Breast epithelium (tissue), 3 donors: Measurements from ENCODE around the gene FAM200C.

ENCODE experiments used
- CTCF ChIP-seq, 3 donors: fragments of 450-650 bp; IDR thresholded peaks; one replicate each; pipeline ENCODE4 v1.5.1; 2016 to 2017; ENCODE audit warnings: antibody characterized with exemption in 3 of 3, mild to moderate bottlenecking in 3 of 3, moderate library complexity in 3 of 3
- POLR2AphosphoS5 ChIP-seq, 3 donors: sonication (generic); formaldehyde crosslinking; IDR thresholded peaks; one replicate each; pipeline ENCODE4 v1.6.1; 2017; ENCODE audit warnings: antibody characterized with exemption in 3 of 3

- TF ChIP-seq CTCF (IDR thresholded peaks at IDR 0.05) (no peak), POLR2AphosphoS5 (IDR thresholded peaks at IDR 0.05) (no peak)
Measured at GRCh38 chr5:160380041-160380440, 19.8 kb downstream of the FAM200C start.
